Central memory CD8-positive, alpha-beta T cell (primary cell): ENCODE results near the gene TAT.
"Not testable (repeated sequence)": the region's sequence is repeated elsewhere in the genome, so short reads cannot be mapped to it uniquely, and the experiment has no call there.

ENCODE experiments used
- ATAC-seq: fragments of 150-1000 bp; cut with Tn5 transposase; replicated peaks from 2 replicates; pipeline ENCODE4 v1.10.0; 2022; ENCODE audit warnings: mild to moderate bottlenecking, moderate FRiP score, moderate number of reproducible peaks; ENCODE audit not compliant: poor library complexity, severe bottlenecking; ENCODE audit errors: extremely low read depth
- DNase-seq, 2 donors: peaks; one replicate each; pipeline ENCODE4 v3.0.0; 2021; ENCODE audit warnings: low spot score in 2 of 2
- H3K27ac Mint-ChIP-seq: one replicate; pipeline ENCODE4 v1.8.0; 2022; ENCODE audit warnings: low read depth, mild to moderate bottlenecking, moderate library complexity, mixed read lengths
- H3K27me3 Mint-ChIP-seq: one replicate; pipeline ENCODE4 v1.8.0; 2022; ENCODE audit warnings: mixed read lengths
- H3K36me3 Mint-ChIP-seq: one replicate; pipeline ENCODE4 v1.8.0; 2022; ENCODE audit warnings: mild to moderate bottlenecking, moderate library complexity, mixed read lengths; ENCODE audit not compliant: insufficient read depth
- H3K4me1 Mint-ChIP-seq: one replicate; pipeline ENCODE4 v1.8.0; 2022; ENCODE audit warnings: mixed read lengths
- H3K4me3 Mint-ChIP-seq: one replicate; pipeline ENCODE4 v1.8.0; 2022; ENCODE audit warnings: mild to moderate bottlenecking, moderate library complexity, mixed read lengths
- H3K9me3 Mint-ChIP-seq: one replicate; pipeline ENCODE4 v1.8.0; 2022; ENCODE audit warnings: mixed read lengths

TAT gene

GRCh38 chr16:71595340-71595826, 18.5 kb upstream of the TAT start:
- ATAC-seq, H3K4me1 Mint-ChIP-seq: not testable (repeated sequence)
- H3K27me3 Mint-ChIP-seq = peaks cover 73% of the 10 kb centered on the region

GRCh38 chr16:71594000-71594646, 17.2 kb upstream of the TAT start:
- no peak for DNase-seq
- Mint-ChIP-seq H3K27ac (no peak overlapping the region), H3K4me1 (no peaks in the 10 kb centered on the region), H3K36me3 (no peaks in the 10 kb centered on the region), H3K27me3 (peaks cover 74% of the 10 kb centered on the region), H3K9me3 (no peaks in the 10 kb centered on the region), H3K4me3 (no peak overlapping the region)
- no peak for ATAC-seq

More at GRCh38 chr16:71595340-71595826, 18.5 kb upstream of the TAT start:
- not testable (repeated sequence) for H3K36me3 Mint-ChIP-seq, H3K27ac Mint-ChIP-seq, H3K9me3 Mint-ChIP-seq, DNase-seq, H3K4me3 Mint-ChIP-seq

- no peaks in the 10 kb centered on the region for H3K4me1 Mint-ChIP-seq
- H3K27me3 Mint-ChIP-seq = peaks cover 72% of the 10 kb centered on the region
- no peaks in the 10 kb centered on the region for H3K9me3 Mint-ChIP-seq
- DNase-seq (no peak), ATAC-seq (no peak)
- no peaks in the 10 kb centered on the region for H3K36me3 Mint-ChIP-seq
- no peak overlapping the region for H3K4me3 Mint-ChIP-seq
- no peak overlapping the region for H3K27ac Mint-ChIP-seq
Observed at GRCh38 chr16:71593048-71593999, 16.4 kb upstream of the TAT start.

- Mint-ChIP-seq H3K9me3 (no peaks in the 10 kb centered on the region), H3K4me1 (no peaks in the 10 kb centered on the region), H3K4me3 (no peak overlapping the region), H3K36me3 (no peaks in the 10 kb centered on the region), H3K27ac (no peak overlapping the region), H3K27me3 (peaks cover 72% of the 10 kb centered on the region)
- ATAC-seq (no peak), DNase-seq (no peak)
Observed at GRCh38 chr16:71591917-71592316, 15.0 kb upstream of the TAT start.

- Mint-ChIP-seq H3K36me3 (no peaks in the 10 kb centered on the region), H3K27me3 (peaks cover 70% of the 10 kb centered on the region), H3K27ac (no peak overlapping the region)
Observed at GRCh38 chr16:71590584-71590983, 13.7 kb upstream of the TAT start.

GRCh38 chr16:71590071-71590470, 13.2 kb upstream of the TAT start:
- H3K27ac Mint-ChIP-seq, H3K9me3 Mint-ChIP-seq, H3K36me3 Mint-ChIP-seq, H3K4me3 Mint-ChIP-seq, DNase-seq, ATAC-seq, H3K4me1 Mint-ChIP-seq: not testable (repeated sequence)
- peaks cover 76% of the 10 kb centered on the region for H3K27me3 Mint-ChIP-seq

More at GRCh38 chr16:71590584-71590983, 13.7 kb upstream of the TAT start:
- no peaks in the 10 kb centered on the region for H3K9me3 Mint-ChIP-seq
- ATAC-seq (no peak), DNase-seq (no peak)
- H3K4me3 Mint-ChIP-seq = no peak overlapping the region
- no peaks in the 10 kb centered on the region for H3K4me1 Mint-ChIP-seq

- H3K27me3 Mint-ChIP-seq = peaks cover 71% of the 10 kb centered on the region
- H3K4me3 Mint-ChIP-seq, H3K4me1 Mint-ChIP-seq, H3K36me3 Mint-ChIP-seq, ATAC-seq, H3K9me3 Mint-ChIP-seq, DNase-seq, H3K27ac Mint-ChIP-seq: not testable (repeated sequence)
Observed at GRCh38 chr16:71589334-71589733, 12.4 kb upstream of the TAT start.

GRCh38 chr16:71585318-71585703, 8.4 kb upstream of the TAT start:
- H3K36me3 Mint-ChIP-seq = no peaks in the 10 kb centered on the region
- no peak overlapping the region for H3K4me3 Mint-ChIP-seq
- H3K27me3 Mint-ChIP-seq = peaks cover 51% of the 10 kb centered on the region
- ATAC-seq (no peak), DNase-seq (no peak)
- no peak overlapping the region for H3K27ac Mint-ChIP-seq
- H3K4me1 Mint-ChIP-seq = no peaks in the 10 kb centered on the region
- no peaks in the 10 kb centered on the region for H3K9me3 Mint-ChIP-seq

GRCh38 chr16:71584543-71585317, 7.8 kb upstream of the TAT start:
- Mint-ChIP-seq H3K4me1 (no peaks in the 10 kb centered on the region), H3K36me3 (no peaks in the 10 kb centered on the region), H3K4me3 (no peak overlapping the region), H3K27me3 (peaks cover 55% of the 10 kb centered on the region), H3K9me3 (no peaks in the 10 kb centered on the region), H3K27ac (no peak overlapping the region)
- no peak for ATAC-seq
- DNase-seq = no peak

GRCh38 chr16:71582553-71582848, 5.6 kb upstream of the TAT start:
- H3K36me3 Mint-ChIP-seq, DNase-seq, H3K9me3 Mint-ChIP-seq, H3K4me1 Mint-ChIP-seq, H3K4me3 Mint-ChIP-seq, H3K27ac Mint-ChIP-seq, ATAC-seq: not testable (repeated sequence)
- H3K27me3 Mint-ChIP-seq = peaks cover 47% of the 10 kb centered on the region

GRCh38 chr16:71574702-71575101, 2.2 kb downstream of the TAT start:
- Mint-ChIP-seq H3K4me1 (no peaks in the 10 kb centered on the region), H3K9me3 (no peaks in the 10 kb centered on the region), H3K27me3 (peaks cover 43% of the 10 kb centered on the region), H3K36me3 (no peaks in the 10 kb centered on the region), H3K27ac (no peak overlapping the region), H3K4me3 (no peak overlapping the region)
- ATAC-seq (no peak), DNase-seq (no peak)

- no peak overlapping the region for H3K27ac Mint-ChIP-seq
- no peaks in the 10 kb centered on the region for H3K4me1 Mint-ChIP-seq
- H3K36me3 Mint-ChIP-seq = no peaks in the 10 kb centered on the region
- H3K9me3 Mint-ChIP-seq = no peaks in the 10 kb centered on the region
- peaks cover 43% of the 10 kb centered on the region for H3K27me3 Mint-ChIP-seq
- H3K4me3 Mint-ChIP-seq = no peak overlapping the region
- DNase-seq = no peak
- no peak for ATAC-seq
Observed at GRCh38 chr16:71573387-71574094, 3.4 kb downstream of the TAT start.
